IMR-90 (cell line): ENCODE results near the gene MMP12. TPM values are rescaled to one million over a fixed set of nuclear protein-coding genes. Genes with fewer than 3 reads are reported as not detected.

ENCODE experiments used
- ATAC-seq: fragments of 200-7000 bp; cut with Tn5 transposase; 2 replicates; pipeline ENCODE4 v1.9.1; 2020; ENCODE audit warnings: low read depth, mild to moderate bottlenecking, moderate library complexity
- BruUV-seq: library from RNA; stranded (reverse); fragments of 400-500 nt; replicated peaks from 2 replicates; lab custom pipeline; 2021; lab: Mats Ljungman, UMichigan
- CTCF ChIA-PET: fragments of 300-600 bp; formaldehyde crosslinking; extraction: SDS; loops from one replicate; lab custom pipeline; 2021; ENCODE audit warnings: antibody characterized with exemption; lab: Yijun Ruan, JAX
- POLR2A ChIA-PET: fragments of 300-600 bp; sonication (Branson Sonifier 250); formaldehyde crosslinking; loops from one replicate; lab custom pipeline; 2022; ENCODE audit warnings: antibody characterized with exemption; ENCODE audit not compliant: unreplicated experiment; lab: Charles Lee
- DNase-seq: peaks from one replicate; pipeline ENCODE4 v3.0.0; 2013
- H2AFZ ChIP-seq: replicated peaks from 2 replicates; pipeline ENCODE3; 2013; ENCODE audit warnings: low read length, mild to moderate bottlenecking; ENCODE audit not compliant: poor library complexity
- H2AK5ac ChIP-seq: 2 replicates; pipeline ENCODE4 v1.6.1; 2013; ENCODE audit warnings: low read depth, low read length, inconsistent platforms
- H2AK9ac ChIP-seq: replicated peaks from 2 replicates; pipeline ENCODE3; 2013; ENCODE audit warnings: mild to moderate bottlenecking, low read depth, low read length, moderate library complexity; ENCODE audit not compliant: poor library complexity
- H2BK120ac ChIP-seq: 2 replicates; pipeline ENCODE4 v1.6.1; 2013; ENCODE audit warnings: low read depth, low read length, inconsistent platforms
- H2BK15ac ChIP-seq: 3 replicates; pipeline ENCODE4 v1.6.1; 2013; ENCODE audit warnings: low read depth, low read length, inconsistent platforms
- H2BK20ac ChIP-seq: 2 replicates; pipeline ENCODE4 v1.6.1; 2013; ENCODE audit warnings: low read depth, mild to moderate bottlenecking, inconsistent platforms, low read length, moderate library complexity
- H2BK5ac ChIP-seq: 2 replicates; pipeline ENCODE4 v1.6.1; 2013; ENCODE audit warnings: mild to moderate bottlenecking, low read depth, low read length, inconsistent platforms; ENCODE audit not compliant: poor library complexity, severe bottlenecking
- H3K14ac ChIP-seq: replicated peaks from 2 replicates; pipeline ENCODE4 v1.6.1; 2013; ENCODE audit warnings: low read depth, low read length, inconsistent platforms
- H3K18ac ChIP-seq: 2 replicates; pipeline ENCODE4 v1.6.1; 2013; ENCODE audit warnings: low read depth, low read length, control low read depth
- H3K23ac ChIP-seq: 2 replicates; pipeline ENCODE4 v1.6.1; 2013; ENCODE audit warnings: low read depth, low read length, inconsistent platforms
- H3K27ac ChIP-seq: 2 replicates; pipeline ENCODE4 v1.5.1; 2013; ENCODE audit warnings: mild to moderate bottlenecking, control low read depth, low read length; ENCODE audit not compliant: insufficient read depth
- H3K27me3 ChIP-seq: 2 replicates; pipeline ENCODE4 v1.6.1; 2013; ENCODE audit warnings: low read length; ENCODE audit not compliant: control insufficient read depth, insufficient read depth
- H3K36me3 ChIP-seq: 2 replicates; pipeline ENCODE4 v1.6.1; 2013; ENCODE audit warnings: low read length, mixed read lengths; ENCODE audit not compliant: control insufficient read depth, insufficient read depth
- H3K4ac ChIP-seq: 2 replicates; pipeline ENCODE4 v1.6.1; 2013; ENCODE audit warnings: low read depth, low read length, inconsistent platforms
- H3K4me1 ChIP-seq: 2 replicates; pipeline ENCODE4 v1.6.1; 2013; ENCODE audit warnings: low read length, mixed read lengths; ENCODE audit not compliant: control insufficient read depth, insufficient read depth
- H3K4me2 ChIP-seq: 2 replicates; pipeline ENCODE4 v1.6.1; 2013; ENCODE audit warnings: low read depth, mild to moderate bottlenecking, control low read depth, low read length, moderate library complexity
- H3K4me3 ChIP-seq: 2 replicates; pipeline ENCODE4 v1.5.1; 2013; ENCODE audit warnings: low read depth, mild to moderate bottlenecking, control low read depth, low read length, moderate library complexity; ENCODE audit not compliant: insufficient read depth
- H3K56ac ChIP-seq: 2 replicates; pipeline ENCODE4 v1.6.1; 2013; ENCODE audit warnings: low read length, inconsistent platforms; ENCODE audit not compliant: insufficient read depth; ENCODE audit errors: extremely low read depth
- H3K79me1 ChIP-seq, 2 experiments: 2 replicates each; pipeline ENCODE4 v1.6.1; 2013; ENCODE audit warnings: low read length in 2 of 2, inconsistent platforms in 1 of 2, low read depth in 1 of 2
- H3K9ac ChIP-seq: 2 replicates; pipeline ENCODE4 v1.6.1; 2013; ENCODE audit warnings: low read depth, low read length, control low read depth
- H3K9me1 ChIP-seq: 2 replicates; pipeline ENCODE4 v1.6.1; 2013; ENCODE audit warnings: low read length, inconsistent platforms; ENCODE audit not compliant: insufficient read depth
- H3K9me3 ChIP-seq: 2 replicates; pipeline ENCODE4 v1.6.1; 2013; ENCODE audit warnings: low read length; ENCODE audit not compliant: control insufficient read depth, insufficient read depth
- H4K20me1 ChIP-seq: 2 replicates; pipeline ENCODE4 v1.6.1; 2013; ENCODE audit warnings: low read length, inconsistent platforms; ENCODE audit not compliant: insufficient read depth
- H4K5ac ChIP-seq: 2 replicates; pipeline ENCODE4 v1.6.1; 2013; ENCODE audit warnings: mild to moderate bottlenecking, low read depth, low read length, control low read depth
- H4K8ac ChIP-seq, 2 experiments: 2 replicates each; pipeline ENCODE4 v1.6.1; 2013; ENCODE audit warnings: low read depth in 2 of 2, low read length in 2 of 2, control low read depth in 1 of 2, inconsistent platforms in 1 of 2
- H4K91ac ChIP-seq: 2 replicates; pipeline ENCODE4 v1.6.1; 2013; ENCODE audit warnings: low read depth, low read length, inconsistent platforms; ENCODE audit not compliant: insufficient read depth
- POLR2A ChIP-seq: IDR thresholded peaks from 2 replicates; pipeline ENCODE4 v1.6.1; 2012; ENCODE audit warnings: mild to moderate bottlenecking, low read depth, low read length
- RAD21 ChIP-seq: IDR thresholded peaks from 2 replicates; pipeline ENCODE4 v1.6.1; 2012; ENCODE audit warnings: low read length, improper control_type of control experiment
- dilution Hi-C: fragments of 300-500 bp; cut with HindIII; formaldehyde crosslinking; loops from one replicate; pipeline ENCODE4 v1.14.3; 2018; ENCODE audit warnings: low sequenced_read_pairs; ENCODE audit not compliant: unreplicated experiment
- in situ Hi-C: fragments of 300-500 bp; cut with MboI; formaldehyde crosslinking; loops from 3 replicates; pipeline ENCODE4 v1.14.3; 2019; ENCODE audit warnings: low sequenced_read_pairs, inconsistent platforms, mixed read lengths
- intact Hi-C: fragments of 100-400 bp; cut with micrococcal nuclease; formaldehyde crosslinking; loops from 2 replicates; pipeline ENCODE4 v1.10.0; 2022
- polyA plus RNA-seq, 3 experiments: library from polyadenylated mRNA; depleted of rRNA; stranded (reverse); fragments of >200 nt; gene quantifications; 2 replicates each; pipeline ENCODE4 v1.2.3, GENCODE V29; 2012; ENCODE audit warnings: low replicate concordance in 1 of 3
- total RNA-seq: library from RNA; depleted of rRNA; stranded (reverse); fragments of >200 nt; gene quantifications from 2 replicates; pipeline ENCODE4 v1.2.3, GENCODE V29; 2012

MMP12 gene
- total and polyA plus RNA-seq, 2 of the 4 experiments (the other 2 are of a cell fraction): not detected

- intact Hi-C loops: no loop called here
- H3K79me1 ChIP-seq: no peaks in the 10 kb centered on the region
- BruUV-seq: no TSS peak
Observed at GRCh38 chr11:102915044-102915375, 40.2 kb upstream of the MMP12 start.

More at GRCh38 chr11:102915044-102915375, 40.2 kb upstream of the MMP12 start:
- Histone ChIP-seq H4K5ac (no peak overlapping the region), H2BK5ac (no peak overlapping the region), H3K14ac (no peak overlapping the region), H3K4me2 (no peak overlapping the region), H4K8ac (no peak overlapping the region), H3K18ac (no peak overlapping the region), H3K9me1 (no peaks in the 10 kb centered on the region), H2BK15ac (no peak overlapping the region), H3K4ac (no peak overlapping the region), H3K36me3 (no peaks in the 10 kb centered on the region), H2AK9ac (no peak overlapping the region), H2BK20ac (no peak overlapping the region), H2AFZ (no peak overlapping the region), H3K27ac (no peak overlapping the region), H3K4me3 (no peak overlapping the region), H3K4me1 (no peaks in the 10 kb centered on the region), H3K9ac (no peak overlapping the region), H3K23ac (no peak overlapping the region), H3K27me3 (no peaks in the 10 kb centered on the region; the same call in 1 of the 2 replicates), H2AK5ac (no peak overlapping the region), H2BK120ac (no peak overlapping the region), H3K9me3 (no peaks in the 10 kb centered on the region), H4K20me1 (no peaks in the 10 kb centered on the region), H4K91ac (no peak overlapping the region), H3K56ac (no peak overlapping the region)
- ATAC-seq (no peak), DNase-seq (no peak)
- POLR2A ChIA-PET: interaction anchor here (1.1 kb wide), 1 partner anchor 209 kb away, joined by 3 read pairs; no protein-coding TSS in a partner anchor
- TF ChIP-seq RAD21 (no peak), POLR2A (no peak)
- dilution Hi-C loops: no loop called here
- CTCF ChIA-PET: interaction anchor here (0.6 to 1.8 kb wide), 23 partner anchors 10 to 1763 kb away, joined by 3 to 12 read pairs (median 4); partner anchors contain the start of genes DYNC2H1 and MMP10
- in situ Hi-C loops: loop anchor here (5.0 kb wide), 1 partner anchor 137 kb away; no protein-coding TSS in a partner anchor
